ENCODE results near the gene PCBP2.
"Not testable (repeated sequence)": the region's sequence is repeated elsewhere in the genome, so short reads cannot be mapped to it uniquely, and the experiment has no call there.

Gene PCBP2

GRCh38 chr12:53427905-53428594 is 23.9 kb upstream of the PCBP2 start:
- TF ChIP-seq CTCF (IDR thresholded peaks at IDR 0.05; ENCODE audit: insufficient read depth, low read length, poor library complexity, severe bottlenecking): no peak
- no peaks in the 10 kb centered on the region for H3K36me3 ChIP-seq (ENCODE audit: control insufficient read depth, insufficient read depth, low read length)
- H3K27me3 ChIP-seq (replicated peaks; ENCODE audit: control insufficient read depth, insufficient read depth, low read length): no peaks in the 10 kb centered on the region
- no peak for DNase-seq (ENCODE audit: extremely low read depth, insufficient read length)
- no peak overlapping the region for H3K4me3 ChIP-seq (replicated peaks; ENCODE audit: low read depth, low read length)

- Histone ChIP-seq H3K27me3 (replicated peaks; ENCODE audit: control insufficient read depth, insufficient read depth, low read length) (no peaks in the 10 kb centered on the region), H3K36me3 (ENCODE audit: control insufficient read depth, insufficient read depth, low read length) (no peaks in the 10 kb centered on the region), H3K4me3 (replicated peaks; ENCODE audit: low read depth, low read length) (no peak overlapping the region)
- DNase-seq (ENCODE audit: extremely low read depth, insufficient read length): no peak
- TF ChIP-seq CTCF (IDR thresholded peaks at IDR 0.05; ENCODE audit: insufficient read depth, low read length, poor library complexity, severe bottlenecking): no peak
Observed at GRCh38 chr12:53428741-53429140, 23.2 kb upstream of the PCBP2 start.

- no peaks in the 10 kb centered on the region for H3K36me3 ChIP-seq (ENCODE audit: control insufficient read depth, insufficient read depth, low read length)
- H3K27me3 ChIP-seq (replicated peaks; ENCODE audit: control insufficient read depth, insufficient read depth, low read length): no peaks in the 10 kb centered on the region
- H3K4me3 ChIP-seq (replicated peaks; ENCODE audit: low read depth, low read length): no peak overlapping the region
- no peak for DNase-seq (ENCODE audit: extremely low read depth, insufficient read length)
- TF ChIP-seq CTCF (IDR thresholded peaks at IDR 0.05; ENCODE audit: insufficient read depth, low read length, poor library complexity, severe bottlenecking): no peak
Observed at GRCh38 chr12:53430116-53430515, 21.8 kb upstream of the PCBP2 start.

GRCh38 chr12:53431187-53431586 is 20.7 kb upstream of the PCBP2 start:
- no peak for TF ChIP-seq CTCF (IDR thresholded peaks at IDR 0.05; ENCODE audit: insufficient read depth, low read length, poor library complexity, severe bottlenecking)
- no peaks in the 10 kb centered on the region for H3K27me3 ChIP-seq (replicated peaks; ENCODE audit: control insufficient read depth, insufficient read depth, low read length)
- no peak overlapping the region for H3K4me3 ChIP-seq (replicated peaks; ENCODE audit: low read depth, low read length)
- no peak for DNase-seq (ENCODE audit: extremely low read depth, insufficient read length)
- H3K36me3 ChIP-seq (ENCODE audit: control insufficient read depth, insufficient read depth, low read length): no peaks in the 10 kb centered on the region

GRCh38 chr12:53435326-53435725 is 16.6 kb upstream of the PCBP2 start:
- not testable (repeated sequence) for H3K27me3 ChIP-seq (replicated peaks; ENCODE audit: control insufficient read depth, insufficient read depth, low read length); H3K36me3 ChIP-seq (ENCODE audit: control insufficient read depth, insufficient read depth, low read length); DNase-seq (ENCODE audit: extremely low read depth, insufficient read length); H3K4me3 ChIP-seq (replicated peaks; ENCODE audit: low read depth, low read length)

- not testable (repeated sequence) for H3K36me3 ChIP-seq (ENCODE audit: control insufficient read depth, insufficient read depth, low read length); DNase-seq (ENCODE audit: extremely low read depth, insufficient read length); H3K4me3 ChIP-seq (replicated peaks; ENCODE audit: low read depth, low read length); H3K27me3 ChIP-seq (replicated peaks; ENCODE audit: control insufficient read depth, insufficient read depth, low read length)
Observed at GRCh38 chr12:53439582-53439981, 12.3 kb upstream of the PCBP2 start.
